BLaER1 (cell line): Measurements from ENCODE around the gene DDX25.

Source experiments
- H3K27ac ChIP-seq: shearing (Covaris generic); formaldehyde crosslinking; 2 replicates; pipeline ENCODE4 v1.8.1; 2022
- H3K27me3 ChIP-seq: shearing (Covaris generic); formaldehyde crosslinking; 2 replicates; pipeline ENCODE4 v1.8.1; 2022
- H3K36me3 ChIP-seq: shearing (Covaris generic); formaldehyde crosslinking; 2 replicates; pipeline ENCODE4 v1.8.1; 2022
- H3K4me1 ChIP-seq: shearing (Covaris generic); formaldehyde crosslinking; 2 replicates; pipeline ENCODE4 v1.8.1; 2022
- H3K4me2 ChIP-seq: shearing (Covaris generic); formaldehyde crosslinking; 2 replicates; pipeline ENCODE4 v1.8.1; 2022
- H3K4me3 ChIP-seq: shearing (Covaris generic); formaldehyde crosslinking; 2 replicates; pipeline ENCODE4 v1.8.1; 2022
- H3K9ac ChIP-seq: shearing (Covaris generic); formaldehyde crosslinking; 2 replicates; pipeline ENCODE4 v1.8.1; 2022
- H3K9me3 ChIP-seq: shearing (Covaris generic); formaldehyde crosslinking; 2 replicates; pipeline ENCODE4 v1.8.1; 2022
- H4K20me1 ChIP-seq: shearing (Covaris generic); formaldehyde crosslinking; 2 replicates; pipeline ENCODE4 v1.8.1; 2022
- Cebpa-rat ChIP-seq: shearing (Covaris generic); IDR thresholded peaks from 2 replicates; pipeline ENCODE4 v1.8.1; 2022

The DDX25 gene

DNA sequence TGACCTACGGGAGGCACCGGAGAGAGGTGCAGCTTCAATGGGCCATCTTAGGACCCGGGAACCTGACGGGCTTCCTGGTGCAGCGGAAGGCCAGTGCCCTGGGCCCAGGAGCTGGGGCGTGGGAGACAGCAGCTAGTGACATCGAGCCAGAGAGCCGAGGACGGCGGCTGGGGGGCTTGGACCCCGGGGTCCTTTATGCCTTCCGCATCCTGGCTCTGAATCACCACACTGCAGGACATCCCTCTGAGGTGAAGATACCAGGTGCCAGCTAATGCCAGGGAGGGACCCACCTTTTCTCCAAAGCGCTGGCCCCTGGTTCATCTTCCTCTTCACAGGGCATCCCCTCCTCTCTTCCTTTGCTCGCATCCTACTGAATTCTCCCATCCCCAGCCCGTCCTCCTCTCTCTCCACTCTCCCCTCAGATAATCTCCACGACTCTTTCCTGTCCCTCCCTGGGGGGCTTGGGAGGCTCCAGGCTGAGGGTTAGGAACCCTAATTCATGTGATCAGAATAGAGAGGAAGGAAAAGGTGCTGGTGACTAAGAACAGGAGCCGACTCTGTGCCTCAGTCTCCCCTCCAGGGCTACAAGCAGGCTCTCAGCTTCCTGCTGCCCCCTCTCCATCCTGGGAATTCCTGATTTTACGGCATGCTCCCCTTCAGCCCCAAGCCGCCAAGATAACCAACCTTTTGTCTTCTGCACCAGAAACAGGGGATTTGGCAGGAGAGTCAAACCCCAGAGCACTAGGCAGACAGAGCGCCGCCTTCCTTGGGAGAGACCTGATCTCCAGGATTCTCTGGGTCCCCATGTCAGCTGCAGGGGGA lies 50.0 kb downstream of the DDX25 start:
- Histone ChIP-seq H4K20me1 (no peaks in the 10 kb centered on the region), H3K4me1 (0 out of 2 replicates have a peak, but pooled peaks cover 10% of the 10 kb centered on the region), H3K36me3 (no peaks in the 10 kb centered on the region), H3K27ac (no peak overlapping the region), H3K4me3 (no peak overlapping the region), H3K27me3 (no peaks in the 10 kb centered on the region), H3K9ac (no peak overlapping the region), H3K4me2 (no peak overlapping the region), H3K9me3 (no peaks in the 10 kb centered on the region)
- no peak for TF ChIP-seq Cebpa-rat

GRCh38 chr11:125954945-125955640 lies 50.8 kb downstream of the DDX25 start:
- H4K20me1 ChIP-seq: no peaks in the 10 kb centered on the region
- no peak overlapping the region for H3K27ac ChIP-seq
- 0 out of 2 replicates have a peak, but pooled peaks cover 10% of the 10 kb centered on the region for H3K4me1 ChIP-seq
- 0 out of 2 replicates have a peak, but pooled peaks cover 2% of the 10 kb centered on the region for H3K36me3 ChIP-seq
- no peak for TF ChIP-seq Cebpa-rat
- no peak overlapping the region for H3K4me3 ChIP-seq
- H3K9ac ChIP-seq: no peak overlapping the region
- no peaks in the 10 kb centered on the region for H3K9me3 ChIP-seq
- H3K4me2 ChIP-seq: no peak overlapping the region
- H3K27me3 ChIP-seq: no peaks in the 10 kb centered on the region

DNA sequence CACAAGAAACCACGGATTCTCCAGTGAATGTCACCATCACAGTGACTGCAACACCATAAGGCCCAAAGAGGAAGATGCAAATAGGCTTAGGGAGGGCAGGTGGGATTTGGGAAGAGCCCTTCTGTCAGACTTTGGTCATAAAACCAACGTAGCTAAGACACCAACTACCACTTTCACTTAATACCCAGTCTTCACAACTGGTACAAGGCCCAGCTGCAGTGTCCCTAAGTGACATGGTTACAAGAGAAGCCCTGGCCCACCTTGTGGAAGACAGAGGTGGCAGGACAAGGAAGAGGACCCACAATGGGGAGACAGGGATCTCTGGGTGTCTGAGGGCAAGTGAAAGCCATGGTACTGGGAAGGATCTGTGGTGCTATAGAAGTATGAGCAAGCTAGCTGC lies 51.5 kb downstream of the DDX25 start:
- H3K4me2 ChIP-seq: no peak overlapping the region
- H3K9ac ChIP-seq: no peak overlapping the region
- no peak for TF ChIP-seq Cebpa-rat
- H3K9me3 ChIP-seq: no peaks in the 10 kb centered on the region
- no peaks in the 10 kb centered on the region for H4K20me1 ChIP-seq
- no peaks in the 10 kb centered on the region for H3K27me3 ChIP-seq
- H3K4me1 ChIP-seq: 0 out of 2 replicates have a peak, but pooled peaks cover 4% of the 10 kb centered on the region
- no peak overlapping the region for H3K27ac ChIP-seq
- H3K36me3 ChIP-seq: 0 out of 2 replicates have a peak, but pooled peaks cover 6% of the 10 kb centered on the region
- no peak overlapping the region for H3K4me3 ChIP-seq

GRCh38 chr11:125956391-125957134 lies 52.3 kb downstream of the DDX25 start:
- Histone ChIP-seq H3K36me3 (peaks cover 7% of the 10 kb centered on the region; the same call in 1 of the 2 replicates), H3K9ac (no peak overlapping the region), H3K27me3 (no peaks in the 10 kb centered on the region), H3K4me1 (no peaks in the 10 kb centered on the region), H3K9me3 (no peaks in the 10 kb centered on the region), H4K20me1 (no peaks in the 10 kb centered on the region), H3K4me3 (no peak overlapping the region), H3K4me2 (no peak overlapping the region), H3K27ac (no peak overlapping the region)
- TF ChIP-seq Cebpa-rat: no peak

GRCh38 chr11:125957618-125958332 lies 53.5 kb downstream of the DDX25 start:
- no peaks in the 10 kb centered on the region for H3K4me1 ChIP-seq
- H3K36me3 ChIP-seq: peaks cover 10% of the 10 kb centered on the region; the same call in 1 of the 2 replicates
- H3K27ac ChIP-seq: no peak overlapping the region
- H3K9ac ChIP-seq: no peak overlapping the region
- TF ChIP-seq Cebpa-rat: no peak
- H3K4me3 ChIP-seq: no peak overlapping the region
- H3K4me2 ChIP-seq: no peak overlapping the region
- H4K20me1 ChIP-seq: no peaks in the 10 kb centered on the region
- H3K27me3 ChIP-seq: no peaks in the 10 kb centered on the region
- peaks cover 7% of the 10 kb centered on the region for H3K9me3 ChIP-seq

- H3K4me2 ChIP-seq: no peak overlapping the region
- peaks cover 10% of the 10 kb centered on the region; the same call in 1 of the 2 replicates for H3K36me3 ChIP-seq
- H3K9ac ChIP-seq: no peak overlapping the region
- no peaks in the 10 kb centered on the region for H3K4me1 ChIP-seq
- H3K9me3 ChIP-seq: peaks cover 13% of the 10 kb centered on the region
- TF ChIP-seq Cebpa-rat: no peak
- no peaks in the 10 kb centered on the region for H4K20me1 ChIP-seq
- H3K4me3 ChIP-seq: no peak overlapping the region
- H3K27me3 ChIP-seq: no peaks in the 10 kb centered on the region
- H3K27ac ChIP-seq: no peak overlapping the region
These were observed 54.6 kb downstream of the DDX25 start for GRCh38 chr11:125958872-125959400.

DNA sequence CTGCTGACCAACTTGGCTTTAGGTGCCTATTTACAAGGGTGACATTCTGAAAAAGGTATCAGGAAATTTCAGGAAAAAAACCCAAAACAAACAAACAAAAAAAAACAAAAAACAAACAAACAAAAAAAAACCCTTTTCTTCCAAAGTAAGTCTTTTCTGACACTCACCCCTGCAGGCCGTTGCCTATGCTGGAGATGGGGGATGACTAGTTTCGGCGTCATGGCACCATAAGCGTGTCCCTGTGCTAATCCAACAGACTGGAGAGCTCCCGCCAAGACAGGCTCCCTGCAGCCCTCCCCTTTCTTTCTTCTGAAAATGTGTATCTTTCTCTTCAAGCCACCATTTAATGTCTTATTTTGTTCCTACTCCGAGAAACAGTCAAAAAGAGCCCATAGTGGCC lies 55.2 kb downstream of the DDX25 start:
- no peak overlapping the region for H3K9ac ChIP-seq
- H3K36me3 ChIP-seq: peaks cover 10% of the 10 kb centered on the region; the same call in 1 of the 2 replicates
- no peak overlapping the region for H3K4me2 ChIP-seq
- H3K27me3 ChIP-seq: no peaks in the 10 kb centered on the region
- H3K9me3 ChIP-seq: peaks cover 13% of the 10 kb centered on the region
- H3K27ac ChIP-seq: no peak overlapping the region
- H3K4me1 ChIP-seq: no peaks in the 10 kb centered on the region
- TF ChIP-seq Cebpa-rat: no peak
- no peak overlapping the region for H3K4me3 ChIP-seq
- H4K20me1 ChIP-seq: no peaks in the 10 kb centered on the region

- no peak overlapping the region for H3K27ac ChIP-seq
- no peaks in the 10 kb centered on the region for H4K20me1 ChIP-seq
- no peak overlapping the region for H3K9ac ChIP-seq
- no peak for TF ChIP-seq Cebpa-rat
- peaks cover 10% of the 10 kb centered on the region; the same call in 1 of the 2 replicates for H3K36me3 ChIP-seq
- H3K9me3 ChIP-seq: peaks cover 13% of the 10 kb centered on the region
- no peak overlapping the region for H3K4me2 ChIP-seq
- no peak overlapping the region for H3K4me3 ChIP-seq
- H3K27me3 ChIP-seq: no peaks in the 10 kb centered on the region
- no peaks in the 10 kb centered on the region for H3K4me1 ChIP-seq
These were observed 55.6 kb downstream of the DDX25 start for GRCh38 chr11:125959931-125960330.

GRCh38 chr11:125960771-125961170 lies 56.5 kb downstream of the DDX25 start:
- no peak overlapping the region for H3K27ac ChIP-seq
- no peaks in the 10 kb centered on the region for H4K20me1 ChIP-seq
- H3K4me1 ChIP-seq: no peaks in the 10 kb centered on the region
- no peaks in the 10 kb centered on the region for H3K27me3 ChIP-seq
- peaks cover 10% of the 10 kb centered on the region; the same call in 1 of the 2 replicates for H3K36me3 ChIP-seq
- H3K4me2 ChIP-seq: no peak overlapping the region
- H3K9me3 ChIP-seq: peaks cover 13% of the 10 kb centered on the region
- H3K9ac ChIP-seq: no peak overlapping the region
- no peak for TF ChIP-seq Cebpa-rat
- H3K4me3 ChIP-seq: no peak overlapping the region
